Measurements from ENCODE around the gene EIF4H.

DNA sequence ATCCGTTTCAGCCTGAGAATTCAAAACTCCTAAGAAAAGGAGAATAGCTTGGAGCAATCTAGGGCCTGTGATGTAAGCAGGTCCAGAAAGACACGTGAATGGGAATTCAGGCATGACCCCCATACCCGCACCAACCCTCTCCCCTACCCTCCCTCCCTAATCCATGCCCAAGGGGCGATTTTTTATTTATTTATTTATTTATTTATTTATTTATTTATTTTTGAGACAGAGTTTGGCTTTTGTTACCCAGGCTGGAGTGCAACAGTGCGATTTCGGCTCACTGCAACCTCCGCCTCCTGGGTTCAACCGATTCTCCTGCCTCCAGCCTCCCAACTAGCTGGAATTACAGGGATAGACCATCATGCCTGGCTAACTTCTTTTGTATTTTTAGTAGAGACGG lies 16.6 kb upstream of the EIF4H start:
- TF ChIP-seq MYC (IDR thresholded peaks at IDR 0.05; ENCODE audit: low read depth, low read length) (no peak), POLR2A (IDR thresholded peaks at IDR 0.05; ENCODE audit: extremely low read depth, insufficient read length) (no peak)
- TF ChIP-seq, protein P1, sequence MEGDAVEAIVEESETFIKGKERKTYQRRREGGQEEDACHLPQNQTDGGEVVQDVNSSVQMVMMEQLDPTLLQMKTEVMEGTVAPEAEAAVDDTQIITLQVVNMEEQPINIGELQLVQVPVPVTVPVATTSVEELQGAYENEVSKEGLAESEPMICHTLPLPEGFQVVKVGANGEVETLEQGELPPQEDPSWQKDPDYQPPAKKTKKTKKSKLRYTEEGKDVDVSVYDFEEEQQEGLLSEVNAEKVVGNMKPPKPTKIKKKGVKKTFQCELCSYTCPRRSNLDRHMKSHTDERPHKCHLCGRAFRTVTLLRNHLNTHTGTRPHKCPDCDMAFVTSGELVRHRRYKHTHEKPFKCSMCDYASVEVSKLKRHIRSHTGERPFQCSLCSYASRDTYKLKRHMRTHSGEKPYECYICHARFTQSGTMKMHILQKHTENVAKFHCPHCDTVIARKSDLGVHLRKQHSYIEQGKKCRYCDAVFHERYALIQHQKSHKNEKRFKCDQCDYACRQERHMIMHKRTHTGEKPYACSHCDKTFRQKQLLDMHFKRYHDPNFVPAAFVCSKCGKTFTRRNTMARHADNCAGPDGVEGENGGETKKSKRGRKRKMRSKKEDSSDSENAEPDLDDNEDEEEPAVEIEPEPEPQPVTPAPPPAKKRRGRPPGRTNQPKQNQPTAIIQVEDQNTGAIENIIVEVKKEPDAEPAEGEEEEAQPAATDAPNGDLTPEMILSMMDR (IDR thresholded peaks at IDR 0.05; ENCODE audit: low read depth, low read length), result no peak
- TF ChIP-seq, protein P2, sequence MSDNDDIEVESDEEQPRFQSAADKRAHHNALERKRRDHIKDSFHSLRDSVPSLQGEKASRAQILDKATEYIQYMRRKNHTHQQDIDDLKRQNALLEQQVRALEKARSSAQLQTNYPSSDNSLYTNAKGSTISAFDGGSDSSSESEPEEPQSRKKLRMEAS (IDR thresholded peaks at IDR 0.05; ENCODE audit: low read depth, low read length), result no peak

Measured in NB4 (cell line).